HepG2 (cell line): ENCODE results near the gene METTL13. TPM values are rescaled to one million over a fixed set of nuclear protein-coding genes. Genes with fewer than 3 reads are reported as not detected.

Source experiments
- ATAC-seq: fragments of 200-7000 bp; cut with Tn5 transposase; 3 replicates; pipeline ENCODE4 v1.9.1; 2020; ENCODE audit warnings: mild to moderate bottlenecking, moderate library complexity
- BruUV-seq: library from RNA; stranded (reverse); fragments of 400-500 nt; replicated peaks from 2 replicates; lab custom pipeline; 2021; lab: Mats Ljungman, UMichigan
- CTCF ChIA-PET: fragments of 300-600 bp; formaldehyde crosslinking; extraction: SDS; loops from one replicate; lab custom pipeline; 2021; ENCODE audit warnings: low total read pairs, inconsistent platforms, low intra/inter-chr PET ratio; lab: Yijun Ruan, JAX
- POLR2A ChIA-PET: fragments of 350-600 bp; sonication (Branson Sonifier 250); formaldehyde crosslinking; loops from one replicate; lab custom pipeline; 2020; ENCODE audit warnings: antibody characterized with exemption, inconsistent platforms; lab: Yijun Ruan, JAX
- DNase-seq: peaks from one replicate; pipeline ENCODE4 v3.0.0-alpha.2; 2015; ENCODE audit warnings: low spot score
- FAIRE-seq: peaks from 3 replicates; lab custom pipeline; 2011; peaks lifted over from hg19 to GRCh38; lab: Jason Lieb, UNC
- H2AFZ ChIP-seq: one replicate; pipeline ENCODE4 v1.6.1; 2011; ENCODE audit warnings: low read length, inconsistent platforms
- H3K27ac ChIP-seq: fragments of 300-600 bp; 3 replicates; pipeline ENCODE4 v1.8.0; 2011; ENCODE audit warnings: mixed run types, mild to moderate bottlenecking, mixed read lengths, low read length, inconsistent platforms; ENCODE audit not compliant: insufficient read depth; ENCODE audit errors: extremely low read length
- H3K27me3 ChIP-seq, 2 experiments: fragments of 200-600 bp in 1 of 2; 2 replicates in 1 of 2; 3 replicates in 1 of 2; pipeline versions ENCODE4 v1.6.0 to v1.8.0; 2011; ENCODE audit warnings: low read length in 2 of 2, mild to moderate bottlenecking in 2 of 2, moderate library complexity in 2 of 2, inconsistent platforms in 1 of 2; ENCODE audit not compliant: insufficient read depth in 2 of 2, control insufficient read depth in 1 of 2
- H3K36me3 ChIP-seq, 2 experiments: fragments of 200-600 bp in 1 of 2; replicated peaks in 1 of 2; 2 replicates in 1 of 2; 3 replicates in 1 of 2; pipeline versions ENCODE4 v1.5.1 to v1.8.0; 2011; ENCODE audit warnings: low read length in 2 of 2, inconsistent platforms in 1 of 2; ENCODE audit not compliant: insufficient read depth in 2 of 2, control insufficient read depth in 1 of 2
- H3K4me1 ChIP-seq: 2 replicates; pipeline ENCODE4 v1.5.1; 2012; ENCODE audit warnings: low read length, inconsistent platforms; ENCODE audit not compliant: insufficient read depth
- H3K4me2 ChIP-seq: 2 replicates; pipeline ENCODE4 v1.6.0; 2011; ENCODE audit warnings: low read depth, low read length, inconsistent platforms
- H3K4me3 ChIP-seq, 3 experiments: fragments of 200-600 bp in 1 of 3; sonication (generic), shearing (Covaris generic) in 1 of 3; replicated peaks in 1 of 3; 2 replicates each; pipeline ENCODE4 v1.5.1; 2011 to 2016; ENCODE audit warnings: low read length in 3 of 3, inconsistent platforms in 2 of 3, low read depth in 2 of 3, mild to moderate bottlenecking in 2 of 3, control low read depth in 1 of 3, mixed read lengths in 1 of 3; ENCODE audit not compliant: insufficient read depth in 1 of 3
- H3K79me2 ChIP-seq: one replicate; pipeline ENCODE4 v1.6.1; 2011; ENCODE audit warnings: low read length, inconsistent platforms; ENCODE audit not compliant: insufficient read depth
- H3K9ac ChIP-seq: 2 replicates; pipeline ENCODE4 v1.6.0; 2011; ENCODE audit warnings: mild to moderate bottlenecking, low read depth, low read length, inconsistent platforms; ENCODE audit not compliant: insufficient read depth
- H3K9me3 ChIP-seq: 2 replicates; pipeline ENCODE4 v1.5.1; 2012; ENCODE audit warnings: mild to moderate bottlenecking, low read length
- H4K20me1 ChIP-seq: 2 replicates; pipeline ENCODE4 v1.6.0; 2011; ENCODE audit warnings: inconsistent platforms, mild to moderate bottlenecking, low read length, moderate library complexity; ENCODE audit not compliant: insufficient read depth
- AGO1 ChIP-seq: fragments of 200-400 bp; formaldehyde crosslinking; IDR thresholded peaks from 2 replicates; pipeline ENCODE4 v1.6.1; 2017; ENCODE audit warnings: mild to moderate bottlenecking, low read depth, low read length, moderate library complexity; ENCODE audit not compliant: poor library complexity, severe bottlenecking
- CTCF ChIP-seq: sonication (generic); formaldehyde crosslinking; IDR thresholded peaks from 2 replicates; pipeline ENCODE4 v1.5.0; 2020; ENCODE audit warnings: mild to moderate bottlenecking, missing genetic modification reagents, moderate library complexity
- RAD21 ChIP-seq: fragments of 450-650 bp; formaldehyde crosslinking; IDR thresholded peaks from 2 replicates; pipeline ENCODE4 v1.5.0; 2020; ENCODE audit warnings: mild to moderate bottlenecking
- SMC3 ChIP-seq: IDR thresholded peaks from 2 replicates; pipeline ENCODE4 v1.6.1; 2011; ENCODE audit warnings: low read length, improper control_type of control experiment
- STAG1 ChIP-seq: sonication (generic); formaldehyde crosslinking; IDR thresholded peaks from 2 replicates; pipeline ENCODE4 v1.4.0; 2020; ENCODE audit warnings: missing genetic modification reagents
- TCF7 ChIP-seq: sonication (generic); IDR thresholded peaks from 2 replicates; pipeline ENCODE4 v1.6.1; 2016; ENCODE audit warnings: antibody characterized with exemption, low read depth
- ZFY ChIP-seq: sonication (generic); formaldehyde crosslinking; IDR thresholded peaks from 2 replicates; pipeline ENCODE4 v1.4.0; 2020; ENCODE audit warnings: missing genetic modification reagents
- ZNF318 ChIP-seq: sonication (generic); formaldehyde crosslinking; IDR thresholded peaks from 2 replicates; pipeline ENCODE4 v1.4.0; 2020; ENCODE audit warnings: mild to moderate bottlenecking, missing genetic modification reagents
- ZNF552 ChIP-seq: sonication (generic); formaldehyde crosslinking; IDR thresholded peaks from 2 replicates; pipeline ENCODE4 v1.9.0; 2022; ENCODE audit warnings: missing genetic modification reagents, mild to moderate bottlenecking, borderline replicate concordance
- ZNF672 ChIP-seq: sonication (generic); formaldehyde crosslinking; IDR thresholded peaks from 2 replicates; pipeline ENCODE4 v1.8.1; 2022; ENCODE audit warnings: missing genetic modification reagents
- WGBS: methylation state at CpG from one replicate; pipeline ENCODE4 v1.1.6; 2017; ENCODE audit warnings: low lambda C conversion rate; 5-methylcytosine and 5-hydroxymethylcytosine counted together
- in situ Hi-C: cut with HindIII; loops from 2 replicates; pipeline ENCODE4 v1.10.0; 2017; ENCODE audit warnings: low pct_unique_long_range_greater_than_20kb; ENCODE audit not compliant: extremely low pct_ligation_motif_present
- intact Hi-C: fragments of 100-400 bp; cut with micrococcal nuclease; formaldehyde crosslinking; loops from one replicate; pipeline ENCODE4 v1.10.0; 2022; ENCODE audit not compliant: unreplicated experiment
- polyA plus RNA-seq, 8 experiments: library from polyadenylated mRNA; depleted of rRNA in 3 of 8; stranded (reverse) in 7 of 8; unstranded in 1 of 8; fragments of >200 nt; fragmentation: Illumina TruSeq in 4 of 8; extraction: Trizol in 4 of 8; gene quantifications; 2 replicates each; pipeline versions ENCODE4 v1.2.1 to v1.2.3, GENCODE V29; 2011 to 2016; ENCODE audit warnings: low read depth in 4 of 8, missing spikeins in 1 of 8, mixed read lengths in 1 of 8; ENCODE audit not compliant: insufficient read depth in 1 of 8
- total RNA-seq, 5 experiments: library from RNA; depleted of rRNA; stranded (reverse); fragments of >200 nt; fragmentation: Illumina TruSeq; extraction: Trizol; gene quantifications; 2 replicates each; pipeline ENCODE4 v1.2.3, GENCODE V29; 2016; ENCODE audit warnings: low read depth in 1 of 5
- TF ChIP-seq, protein P1 (sequence below): sonication (generic); formaldehyde crosslinking; IDR thresholded peaks from 2 replicates; pipeline ENCODE4 v1.8.0; 2023; ENCODE audit warnings: mild to moderate bottlenecking, missing genetic modification reagents

METTL13 gene
- total and polyA plus RNA-seq, 2 of the 13 experiments (the other 11 are each of a cell fraction or from before 2014, with no cell fraction given), result 18.6 to 22.8 TPM

- TF ChIP-seq ZNF318 (CRISPR knock-in tag), result no peak
Observed at GRCh38 chr1:171800851-171801250, 19.4 kb downstream of the METTL13 start (continued).

DNA sequence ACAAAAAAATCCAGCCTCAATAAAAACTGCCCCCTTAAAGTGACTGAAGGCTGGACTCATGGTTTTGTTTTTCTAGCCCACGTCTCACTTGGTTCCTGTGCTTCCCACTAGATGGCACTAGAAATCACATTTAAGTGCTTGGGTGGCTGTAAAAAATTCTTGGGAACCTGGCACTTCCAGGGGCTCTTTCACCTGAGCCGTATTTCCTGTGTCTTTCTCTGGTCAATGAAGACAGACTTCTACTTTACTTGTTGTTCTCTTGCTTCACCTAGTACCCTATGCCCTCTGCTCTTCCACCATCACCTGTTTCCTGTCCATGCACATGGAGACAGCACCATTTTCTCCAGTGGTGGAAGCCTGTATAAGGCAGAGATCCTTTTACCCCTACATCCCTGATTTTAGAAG is 20.0 kb downstream of the METTL13 start:
- no peak for TF ChIP-seq ZNF672 (CRISPR knock-in tag)
- peak; percentile 61 for TF ChIP-seq SMC3
- no peak for TF ChIP-seq ZNF552 (CRISPR knock-in tag)
- TF ChIP-seq CTCF, result peak; percentile 71
- peak; percentile 67 for TF ChIP-seq STAG1 (CRISPR knock-in tag)
- TF ChIP-seq AGO1, result no peak
- peak; percentile 31; the same call in 1 of the 2 replicates for TF ChIP-seq RAD21
- TF ChIP-seq TCF7, result no peak
- TF ChIP-seq ZFY (CRISPR knock-in tag), result no peak
- TF ChIP-seq, protein P1, sequence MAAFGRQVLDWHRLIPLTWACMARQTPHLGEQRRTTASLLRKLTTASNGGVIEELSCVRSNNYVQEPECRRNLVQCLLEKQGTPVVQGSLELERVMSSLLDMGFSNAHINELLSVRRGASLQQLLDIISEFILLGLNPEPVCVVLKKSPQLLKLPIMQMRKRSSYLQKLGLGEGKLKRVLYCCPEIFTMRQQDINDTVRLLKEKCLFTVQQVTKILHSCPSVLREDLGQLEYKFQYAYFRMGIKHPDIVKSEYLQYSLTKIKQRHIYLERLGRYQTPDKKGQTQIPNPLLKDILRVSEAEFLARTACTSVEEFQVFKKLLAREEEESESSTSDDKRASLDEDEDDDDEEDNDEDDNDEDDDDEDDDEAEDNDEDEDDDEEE (CRISPR knock-in tag), result no peak
- peaks cover 4 to 9% of the 10 kb centered on the region in 2 experiments; a peak in 4 of 5 replicates for H3K36me3 ChIP-seq
- H3K27me3 ChIP-seq, result no peaks in the 10 kb centered on the region
- no peak overlapping the region for H2AFZ ChIP-seq
- H3K4me3 ChIP-seq, result no peak overlapping the region
- no TSS peak for BruUV-seq
- H3K27ac ChIP-seq, result no peak overlapping the region
- peak; percentile 37 for DNase-seq
- H3K4me1 ChIP-seq, result no peaks in the 10 kb centered on the region
- no peak overlapping the region for H3K4me2 ChIP-seq
- FAIRE-seq, result peak; percentile 80
- 5% methylated on average over 2 of the region's 2 CpGs for WGBS
- peak; percentile 72 for ATAC-seq
- POLR2A ChIA-PET, result no interaction called here
- no peak overlapping the region for H3K9ac ChIP-seq
- in situ Hi-C loops (loop anchor here (5.0 kb wide), 1 partner anchor 181 kb away; no protein-coding TSS in a partner anchor), intact Hi-C loops (loop anchor here (1.0 to 2.0 kb wide), 2 partner anchors 184 to 597 kb away; no protein-coding TSS in a partner anchor)
- CTCF ChIA-PET, result interaction anchor here (3.1 kb wide), 1 partner anchor 183 kb away, joined by 23 read pairs; no protein-coding TSS in a partner anchor
- H3K79me2 ChIP-seq, result no peaks in the 10 kb centered on the region
- no peaks in the 10 kb centered on the region for H4K20me1 ChIP-seq
- no peaks in the 10 kb centered on the region for H3K9me3 ChIP-seq
